ENCODE results near the gene CDH23.

CDH23 gene

GRCh38 chr10:71369602-71370001 lies 27.1 kb upstream of the CDH23 start:
- no peak for DNase-seq (ENCODE audit: low read depth)

GRCh38 chr10:71370031-71370430 lies 26.7 kb upstream of the CDH23 start:
- DNase-seq (ENCODE audit: low read depth) = no peak

GRCh38 chr10:71371750-71372166 lies 25.0 kb upstream of the CDH23 start:
- no peak for DNase-seq (ENCODE audit: low read depth)

DNA sequence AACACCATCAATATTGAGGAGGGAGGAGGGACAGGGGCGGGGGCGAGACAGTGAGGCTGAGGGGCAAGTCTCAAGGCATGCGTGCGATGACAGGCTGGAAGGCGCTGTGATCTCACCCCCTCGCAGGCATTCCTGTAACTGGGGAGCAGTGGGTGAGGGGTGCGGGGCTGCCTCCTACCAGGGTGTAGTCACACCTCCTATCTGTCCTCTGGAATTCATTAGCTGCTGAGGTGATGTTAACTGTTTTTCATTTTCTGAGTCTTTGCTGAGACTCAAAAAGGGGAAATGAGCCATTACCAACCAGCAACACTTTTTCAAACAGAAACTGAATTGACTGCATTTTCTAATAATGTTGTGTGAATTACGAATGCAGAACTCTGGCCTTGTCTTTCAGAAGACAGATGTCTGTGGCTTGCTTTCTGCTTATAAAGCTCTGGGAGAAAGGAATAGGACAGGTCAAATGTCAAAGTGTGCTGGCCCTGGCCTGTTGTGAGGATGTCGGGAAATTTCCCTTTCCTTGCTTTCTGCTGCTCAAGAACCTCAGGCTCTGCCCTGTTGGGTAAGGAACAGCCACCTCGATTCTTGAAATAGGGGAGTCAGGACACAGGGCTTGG lies 23.7 kb upstream of the CDH23 start:
- DNase-seq (ENCODE audit: low read depth) = no peak

GRCh38 chr10:71374481-71375233 lies 22.1 kb upstream of the CDH23 start:
- no peak for DNase-seq (ENCODE audit: low read depth)

GRCh38 chr10:71375952-71376351 lies 20.8 kb upstream of the CDH23 start:
- DNase-seq (ENCODE audit: low read depth) = no peak

- DNase-seq (ENCODE audit: low read depth) = no peak
Measured at GRCh38 chr10:71378336-71379117, 18.2 kb upstream of the CDH23 start.

- no peak for DNase-seq (ENCODE audit: low read depth)
Measured at GRCh38 chr10:71379118-71379766, 17.5 kb upstream of the CDH23 start.

DNA sequence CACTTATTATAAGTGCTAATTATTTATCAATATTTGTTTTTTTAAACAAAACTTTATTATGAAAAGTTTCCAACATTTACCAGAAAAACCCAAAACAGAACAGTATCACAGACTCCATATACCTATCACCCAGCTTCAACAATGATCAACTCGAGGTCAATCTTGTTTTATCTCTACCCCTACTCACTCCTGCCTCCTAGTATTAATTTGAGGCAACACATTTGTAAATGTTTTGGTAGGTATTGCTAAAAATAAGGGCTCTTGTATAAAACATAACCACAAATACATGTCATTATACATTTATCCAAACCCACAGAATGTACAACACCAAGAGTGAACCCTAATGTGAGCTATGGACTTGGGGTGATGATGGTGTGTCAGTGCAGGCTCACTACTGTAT lies 15.9 kb upstream of the CDH23 start:
- DNase-seq (ENCODE audit: low read depth) = no peak

DNA sequence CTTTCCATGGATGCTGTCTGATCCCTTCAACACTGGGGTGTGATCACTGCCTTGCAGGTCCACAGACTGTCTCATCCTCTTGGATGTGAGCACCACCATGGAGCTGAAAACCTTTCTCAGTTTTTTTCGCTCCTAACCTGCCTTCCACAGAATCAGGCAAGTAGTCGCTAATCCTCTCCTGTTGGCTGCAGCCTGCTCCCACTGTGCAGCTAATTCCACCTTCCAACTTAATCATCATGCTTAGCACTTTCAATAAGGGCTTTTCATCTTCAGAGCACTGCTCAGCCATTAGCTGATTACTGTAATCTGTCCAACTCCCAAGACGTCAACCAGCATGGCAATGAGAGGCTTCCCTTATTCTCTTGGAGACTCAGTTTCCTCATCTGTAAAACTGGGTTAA lies 15.1 kb upstream of the CDH23 start:
- DNase-seq (ENCODE audit: low read depth) = no peak

- DNase-seq (ENCODE audit: low read depth) = no peak
Measured at GRCh38 chr10:71382028-71382427, 14.7 kb upstream of the CDH23 start.

DNA sequence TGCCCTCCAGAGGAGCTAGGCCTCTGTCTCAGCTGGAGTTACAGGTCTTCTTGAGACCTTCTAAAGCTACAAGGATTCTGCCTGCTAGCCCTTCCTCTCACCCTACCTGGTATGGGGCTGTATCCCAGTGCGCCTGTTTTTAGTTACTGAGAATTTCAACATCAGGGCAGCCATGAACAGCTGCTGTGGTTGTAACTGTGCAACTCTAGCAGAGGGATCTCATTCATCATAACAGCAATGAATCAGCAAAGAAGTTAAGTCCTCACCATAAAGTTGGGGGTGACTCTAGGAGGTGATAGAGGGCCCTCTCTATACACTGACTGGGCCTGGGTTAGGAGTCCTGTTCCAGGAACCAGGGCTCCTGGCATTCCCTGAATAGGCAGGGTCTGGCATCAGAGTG lies 14.0 kb upstream of the CDH23 start:
- no peak for DNase-seq (ENCODE audit: low read depth)

DNA sequence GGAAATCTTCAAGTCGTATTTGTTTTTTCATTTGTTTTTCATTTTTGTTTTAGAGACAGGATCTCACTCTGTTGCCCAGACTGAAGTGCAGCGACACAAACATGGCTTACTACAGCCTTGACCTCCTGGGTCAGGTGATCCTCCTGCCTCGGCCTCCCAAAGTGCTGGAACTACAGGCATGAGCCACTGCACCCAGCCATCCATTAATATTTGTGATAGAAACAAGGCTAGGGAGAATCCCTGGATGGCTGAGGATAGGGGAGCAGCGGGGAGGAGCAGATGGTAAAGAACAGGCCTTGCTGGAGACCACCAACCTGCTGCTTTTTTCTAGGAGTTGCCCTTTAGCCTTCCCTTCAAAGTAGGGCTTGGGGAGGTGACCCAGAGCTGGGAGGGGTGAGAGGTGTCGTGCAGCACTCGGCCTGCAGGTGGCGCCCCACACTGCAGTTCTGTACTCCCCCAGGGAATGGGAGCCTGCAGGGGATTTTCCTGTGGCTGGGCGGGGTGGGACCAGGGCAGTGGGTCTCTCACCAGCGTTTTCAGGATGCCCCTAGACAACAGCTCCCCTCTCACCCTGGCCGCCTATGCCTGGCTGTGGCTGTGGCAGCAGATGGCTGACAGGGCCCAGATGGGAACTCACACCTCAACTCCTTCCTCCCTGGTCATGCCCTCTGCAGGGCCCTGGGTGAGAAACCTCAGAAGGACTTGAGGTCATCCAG lies 12.6 kb upstream of the CDH23 start:
- DNase-seq (ENCODE audit: low read depth) = peak; percentile 66

DNA sequence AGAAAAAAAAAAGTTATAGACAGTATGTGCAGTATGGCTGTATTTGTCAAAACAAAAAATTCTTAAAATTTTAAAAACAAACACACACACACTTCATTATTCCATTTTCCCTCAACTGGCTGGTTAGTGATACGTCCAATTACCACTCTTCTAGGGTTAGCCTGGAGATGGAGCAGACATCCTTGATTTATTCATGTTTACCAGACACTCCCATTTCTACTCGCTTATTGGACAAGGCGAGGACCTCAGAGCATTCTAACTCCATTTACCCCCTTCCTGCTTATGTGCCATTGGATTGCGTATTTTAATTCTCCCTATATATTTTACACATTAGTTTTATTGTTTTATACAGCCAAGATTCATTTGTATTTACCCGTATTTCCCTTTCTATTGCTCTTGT lies 8.5 kb upstream of the CDH23 start:
- no peak for DNase-seq (ENCODE audit: low read depth)

- no peak for DNase-seq (ENCODE audit: low read depth)
Measured at GRCh38 chr10:71388583-71389310, 8.0 kb upstream of the CDH23 start.

GRCh38 chr10:71389768-71390460 lies 6.8 kb upstream of the CDH23 start:
- no peak for DNase-seq (ENCODE audit: low read depth)

GRCh38 chr10:71390461-71390835 lies 6.3 kb upstream of the CDH23 start:
- DNase-seq (ENCODE audit: low read depth) = no peak

GRCh38 chr10:71390921-71391690 lies 5.6 kb upstream of the CDH23 start:
- DNase-seq (ENCODE audit: low read depth) = no peak

DNA sequence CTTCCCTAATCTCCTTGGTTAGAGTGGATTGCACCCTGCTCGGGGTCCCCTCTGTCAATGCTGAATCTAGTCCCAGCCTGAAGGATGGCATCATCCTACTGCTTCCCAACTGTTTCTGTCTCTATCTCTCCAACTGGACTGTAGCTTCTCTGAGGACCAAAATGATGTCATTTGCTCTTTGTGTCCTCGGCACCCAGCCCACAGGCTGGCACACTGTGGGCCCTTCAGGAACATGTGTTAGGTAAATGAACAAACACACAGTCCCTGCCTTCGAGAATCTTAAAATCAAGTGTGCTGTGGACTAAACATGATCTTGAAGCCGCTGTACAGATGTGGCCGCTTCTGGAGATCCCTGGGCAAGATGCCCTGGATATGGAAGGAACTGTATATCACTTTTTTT lies 5.0 kb upstream of the CDH23 start:
- DNase-seq (ENCODE audit: low read depth) = no peak

- DNase-seq (ENCODE audit: low read depth) = no peak
Measured at GRCh38 chr10:71392292-71392691, 4.4 kb upstream of the CDH23 start.

Measured in activated T-helper 9 cell treated with anti-CD3 and anti-CD28 coated beads, Interleukin-2, amount 50 U/mL, for 16 hours (primary cell).